ENCODE results near the gene SNTG2. TPM values are rescaled to one million over a fixed set of nuclear protein-coding genes. Genes with fewer than 3 reads are reported as not detected.
"Not testable (repeated sequence)": the region's sequence is repeated elsewhere in the genome, so short reads cannot be mapped to it uniquely, and the experiment has no call there.

SNTG2 gene
- total RNA-seq, 1 donor from 2014 or later: 0.17 TPM

DNA sequence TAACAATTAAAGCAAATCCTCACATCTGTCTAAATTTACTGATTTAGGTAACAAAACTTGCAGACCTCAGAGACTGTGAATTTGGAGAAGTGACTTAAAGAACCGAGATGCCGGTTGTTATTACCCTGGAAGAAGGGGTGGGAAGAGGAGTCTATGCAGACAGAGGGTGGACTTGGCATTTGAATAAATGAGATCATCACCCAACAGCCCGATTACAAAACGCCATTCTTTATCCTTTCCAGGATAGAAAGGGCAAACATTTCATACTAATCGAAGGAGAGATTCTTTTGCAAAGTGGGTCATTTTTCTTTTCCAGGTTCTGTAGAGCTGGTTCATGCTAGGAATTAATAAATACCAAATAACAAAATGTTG, 389.5 kb downstream of the SNTG2 start:
- DNase-seq: no peak

DNA sequence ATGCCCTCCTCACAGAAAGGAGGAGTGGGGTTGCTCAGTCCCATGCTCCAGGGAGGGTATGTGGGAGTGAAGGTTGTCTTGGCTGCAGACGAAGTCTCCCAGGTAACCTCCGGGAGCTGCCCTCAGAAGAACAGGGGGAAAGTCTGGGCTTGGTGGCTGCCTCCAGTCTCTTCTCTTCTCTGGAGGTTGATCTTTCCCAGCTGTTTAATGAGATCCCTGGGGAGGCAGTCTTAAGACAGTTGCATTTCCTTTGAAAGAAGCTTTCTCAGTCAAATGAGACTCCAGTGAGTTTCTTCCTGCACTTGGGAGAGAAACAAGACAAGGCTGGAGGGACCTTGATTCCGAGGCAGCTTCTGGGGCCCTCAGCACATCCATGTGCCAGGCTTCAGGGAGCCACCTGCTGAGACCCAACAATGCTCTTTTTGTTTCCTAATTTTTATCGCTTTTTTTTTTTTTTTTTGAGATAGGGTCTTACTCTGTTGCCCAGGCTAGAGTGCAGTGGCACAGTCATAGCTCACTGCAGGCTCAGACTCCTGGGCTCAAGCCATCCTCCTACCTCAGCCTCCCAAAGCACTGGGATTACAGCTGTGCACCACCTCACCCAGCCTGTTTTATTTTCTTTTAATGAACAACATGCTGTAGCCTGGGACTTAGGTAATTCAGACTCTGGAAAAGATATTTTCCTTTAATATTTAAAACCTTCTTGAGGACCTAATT, 390.9 kb downstream of the SNTG2 start:
- DNase-seq: no peak

DNA sequence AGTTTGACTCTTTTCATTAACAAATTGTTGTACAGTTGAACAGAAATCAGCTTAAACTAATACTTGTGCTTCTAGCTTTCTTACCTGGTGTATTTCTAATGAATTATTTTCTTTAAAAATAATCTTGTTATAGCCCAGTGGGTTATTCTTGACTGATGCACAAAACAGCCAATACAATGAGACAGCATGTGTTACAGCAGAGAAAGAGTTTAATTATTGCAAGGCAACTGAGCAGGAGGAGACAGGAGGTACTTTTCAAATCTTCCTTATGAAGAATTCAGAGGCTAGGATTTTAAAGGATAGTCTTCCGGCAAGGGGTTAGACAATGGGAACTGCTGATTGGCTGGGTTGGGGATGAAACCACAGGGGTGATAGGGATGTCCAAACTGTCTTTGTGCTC, 398.1 kb downstream of the SNTG2 start:
- no peak for DNase-seq

DNA sequence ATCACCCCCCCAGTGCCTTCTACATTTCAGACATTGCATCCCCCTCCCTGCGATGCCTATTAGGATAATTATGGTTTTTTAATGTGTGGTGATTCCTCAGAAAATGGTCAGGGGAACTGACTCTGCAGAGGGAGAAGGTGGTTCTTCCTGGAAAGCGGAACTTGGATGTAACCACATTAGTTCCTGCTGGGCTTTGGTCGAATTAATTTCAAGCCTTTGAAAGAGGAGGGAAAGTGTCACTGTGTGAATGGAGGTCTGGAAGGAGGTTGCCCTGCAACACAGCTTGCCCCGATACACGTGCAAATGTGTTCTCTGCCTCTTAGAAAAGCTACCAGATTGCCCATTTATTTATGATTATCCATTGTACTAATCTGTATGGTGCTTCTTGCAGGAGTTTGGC, 399.5 kb downstream of the SNTG2 start:
- DNase-seq: no peak

DNA sequence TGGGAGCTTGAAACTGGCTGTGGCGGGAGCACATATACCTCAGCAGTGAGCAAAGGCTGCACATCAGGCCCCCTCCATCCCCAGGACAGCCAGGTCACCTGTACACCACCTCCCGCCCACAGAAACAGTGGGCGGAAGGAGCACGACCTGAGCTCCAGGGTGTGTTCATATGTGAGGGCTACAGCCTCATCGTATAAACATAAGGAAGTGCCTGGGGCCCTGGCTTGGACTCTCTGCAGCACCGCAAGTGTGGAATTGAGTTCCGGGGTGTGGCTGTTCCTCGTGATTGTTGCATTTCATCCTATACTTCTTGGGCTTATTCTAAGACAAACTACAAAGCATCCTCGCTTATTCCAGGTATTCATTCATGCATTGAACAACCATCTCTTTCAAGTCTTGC, 402.5 kb downstream of the SNTG2 start:
- no peak for DNase-seq

DNA sequence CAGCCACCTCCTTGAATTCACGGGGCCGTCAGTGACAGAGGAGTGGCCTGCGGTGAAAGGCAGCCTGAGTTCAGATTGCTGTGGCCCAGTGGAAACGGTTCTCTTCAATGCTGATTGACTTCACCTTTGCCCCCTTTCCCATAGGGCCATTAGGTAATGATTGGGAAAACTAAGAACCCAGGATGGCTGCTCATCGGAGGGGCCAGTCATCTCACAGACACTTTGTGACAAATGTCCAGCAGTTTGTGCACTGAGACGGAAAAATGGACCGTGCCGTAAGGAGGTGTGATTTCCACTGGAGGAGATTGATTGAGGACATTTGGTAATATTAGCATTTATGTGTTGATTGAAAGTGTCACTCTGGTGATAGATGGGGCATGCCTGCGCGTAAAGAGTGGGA, 402.9 kb downstream of the SNTG2 start:
- no peak for DNase-seq

DNA sequence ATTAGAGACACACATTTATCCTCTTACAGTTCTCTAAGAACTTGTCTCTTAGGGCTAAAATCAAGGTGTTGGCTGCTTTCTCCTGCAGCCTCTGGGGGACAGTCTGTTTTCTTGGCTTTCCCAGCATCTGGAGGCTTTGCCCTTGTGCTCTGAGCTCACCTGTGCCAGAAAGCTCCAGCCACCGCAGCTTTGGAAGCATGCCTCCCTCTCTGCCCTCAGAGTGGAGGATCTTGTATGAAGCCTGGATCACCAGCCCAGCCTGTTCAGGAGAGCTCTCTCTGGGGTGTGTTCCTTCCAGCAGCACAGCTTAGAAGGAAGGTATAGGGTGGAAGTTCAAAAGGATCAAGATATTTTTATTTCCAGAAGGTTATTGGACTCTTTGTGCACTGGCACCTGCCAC, 409.5 kb downstream of the SNTG2 start:
- DNase-seq: no peak

DNA sequence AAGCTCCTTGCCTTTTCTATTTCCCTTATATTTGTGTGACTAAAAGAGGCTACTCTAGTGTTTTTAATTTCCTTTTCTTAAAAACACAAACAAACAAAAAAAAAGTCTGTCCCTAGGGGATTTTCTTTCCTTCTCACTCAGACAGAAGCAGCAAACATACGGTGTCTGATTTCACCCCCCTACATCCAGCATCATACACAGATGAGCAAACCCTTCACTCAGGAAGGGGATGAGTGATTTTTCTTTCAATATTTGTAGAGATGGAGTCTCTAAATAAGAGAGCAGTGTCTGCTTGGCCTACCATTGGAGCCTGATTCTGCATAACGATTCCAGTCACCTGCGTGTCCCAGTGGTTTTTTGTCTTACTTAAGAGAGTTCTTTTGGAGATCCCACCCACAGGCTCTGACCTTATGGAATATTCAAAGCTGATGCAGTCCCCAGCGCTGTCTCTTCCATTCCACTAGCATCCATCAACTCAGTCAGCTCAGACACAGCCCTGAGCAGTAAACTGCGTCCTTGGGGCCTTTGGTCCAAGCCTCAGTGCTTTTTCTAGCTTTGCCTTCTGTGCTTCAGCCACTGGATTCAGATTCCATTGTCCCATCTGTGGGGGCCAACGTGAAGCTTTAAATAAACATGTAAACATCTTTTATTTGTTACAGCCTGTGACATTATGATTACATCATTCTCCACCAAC, 410.1 kb downstream of the SNTG2 start:
- no peak for DNase-seq

DNA sequence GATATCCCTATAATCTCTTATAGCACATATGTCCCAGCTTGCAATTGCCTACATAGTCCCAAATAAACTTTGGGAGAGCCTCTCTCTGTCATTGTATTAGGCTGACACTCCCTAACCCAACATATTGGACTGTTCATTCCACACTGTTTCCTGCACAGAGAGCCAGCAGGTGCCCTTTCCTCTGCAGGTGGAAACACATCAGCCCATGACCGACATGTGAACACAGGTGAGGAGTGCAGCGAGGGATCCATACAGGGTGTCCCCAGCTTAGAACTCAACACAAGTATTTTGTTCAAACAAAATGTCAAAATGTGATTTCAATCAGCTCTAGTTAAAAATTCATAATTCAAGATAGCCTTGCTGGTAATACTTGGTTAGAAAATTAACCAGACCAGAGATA, 412.7 kb downstream of the SNTG2 start:
- DNase-seq: no peak

DNA sequence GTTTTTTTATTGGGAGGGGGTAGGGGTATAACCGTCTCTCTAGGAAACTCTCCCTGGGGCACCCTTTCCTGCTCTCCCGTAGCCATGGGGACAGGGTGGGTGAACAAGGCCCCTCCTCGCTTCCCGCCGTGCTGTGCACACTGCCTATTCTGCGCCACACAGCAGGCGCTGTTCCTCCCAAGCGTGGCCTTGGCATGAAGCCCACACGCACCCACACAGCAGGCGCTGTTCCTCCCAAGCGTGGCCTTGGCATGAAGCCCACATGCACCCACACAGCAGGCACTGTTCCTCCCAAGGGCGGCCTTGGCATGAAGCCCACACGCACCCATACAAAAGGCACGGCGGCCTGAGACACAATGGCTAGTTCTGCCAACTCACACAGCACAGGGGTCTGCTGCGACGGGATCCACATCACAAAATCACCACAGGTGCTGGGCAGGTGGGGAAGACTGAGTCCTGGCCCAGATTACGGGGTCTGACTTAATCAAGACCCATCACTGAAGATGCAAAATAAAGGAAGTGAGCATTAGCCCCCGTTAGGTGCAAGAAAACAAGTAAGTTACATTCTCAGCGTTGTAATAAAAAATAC, 416.0 kb downstream of the SNTG2 start:
- no peak for DNase-seq

DNA sequence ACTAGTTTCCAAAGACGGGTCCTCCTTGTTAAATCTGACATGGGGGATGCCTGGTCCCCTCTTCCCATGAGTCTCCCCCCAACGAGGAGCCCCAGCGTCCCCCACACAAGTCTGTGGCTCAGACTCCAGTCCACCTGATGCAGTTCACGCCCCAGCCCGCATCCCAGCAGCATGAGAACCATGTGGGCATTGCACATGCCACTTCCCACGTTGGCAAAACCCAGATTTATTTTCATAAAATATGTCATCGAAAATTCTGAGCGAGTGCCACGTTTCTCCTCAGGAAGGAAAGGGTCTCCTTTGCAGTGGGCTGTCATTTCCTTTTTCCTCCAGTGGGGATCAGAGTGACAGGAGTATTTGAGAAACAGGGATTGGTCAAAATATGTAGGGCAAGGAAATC, 417.0 kb downstream of the SNTG2 start:
- no peak for DNase-seq

DNA sequence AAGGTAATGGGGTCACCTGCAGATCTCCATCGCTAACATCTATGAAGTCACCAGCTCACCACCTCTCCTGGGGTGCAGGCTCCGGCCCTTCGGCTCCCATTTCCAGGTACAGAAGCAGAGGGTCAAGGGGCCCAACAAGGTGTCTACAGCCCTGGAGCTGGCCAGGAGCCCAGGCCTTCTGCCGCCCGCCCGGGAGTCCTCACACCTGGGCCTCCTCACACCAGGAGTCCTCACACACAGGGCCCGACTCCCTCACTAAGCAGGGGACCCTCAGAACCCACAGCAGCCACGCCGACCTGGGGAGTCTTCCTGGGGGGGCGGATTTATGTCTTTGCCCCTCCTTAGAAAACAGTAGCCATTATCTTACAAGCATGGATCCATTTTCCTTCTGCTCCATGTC, 419.3 kb downstream of the SNTG2 start:
- no peak for DNase-seq

DNA sequence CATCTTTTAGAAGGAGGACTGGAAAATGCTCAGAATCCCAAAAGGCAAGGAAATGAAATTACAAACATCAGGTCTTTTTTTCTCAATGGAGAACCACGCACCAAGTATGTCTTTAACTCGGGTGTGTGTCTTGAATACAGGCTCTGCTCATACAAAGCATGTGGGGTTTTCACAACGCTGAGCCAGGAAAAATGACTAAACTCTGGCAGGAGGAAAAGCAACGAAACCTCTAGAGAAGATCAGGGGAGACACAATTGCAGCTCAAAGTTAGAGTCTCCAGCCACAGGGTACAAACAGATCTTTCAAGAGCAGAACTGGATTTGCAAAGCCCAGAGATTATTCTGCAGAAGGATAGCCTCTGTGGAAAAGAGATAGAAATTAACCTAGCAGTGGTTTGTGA, 419.8 kb downstream of the SNTG2 start:
- no peak for DNase-seq

DNA sequence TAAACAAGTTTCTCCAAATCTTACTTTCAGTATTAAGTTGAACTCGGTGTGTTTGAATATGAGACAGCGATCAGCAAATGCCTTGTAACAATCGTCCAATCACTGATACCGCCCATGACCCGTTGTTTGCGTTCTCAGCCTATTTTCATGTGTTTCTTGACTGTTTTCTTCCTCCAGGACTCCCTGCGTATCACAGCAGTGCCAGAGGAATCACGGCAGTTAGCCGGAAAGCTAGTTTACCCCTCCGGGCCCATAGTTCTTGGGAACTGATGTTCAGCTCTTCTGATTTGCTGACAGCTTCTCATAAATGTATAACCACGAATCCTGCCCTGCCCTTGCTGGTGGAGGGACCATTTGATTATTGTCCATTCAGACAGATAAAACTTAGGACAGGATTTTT, 420.4 kb downstream of the SNTG2 start:
- no peak for DNase-seq

DNA sequence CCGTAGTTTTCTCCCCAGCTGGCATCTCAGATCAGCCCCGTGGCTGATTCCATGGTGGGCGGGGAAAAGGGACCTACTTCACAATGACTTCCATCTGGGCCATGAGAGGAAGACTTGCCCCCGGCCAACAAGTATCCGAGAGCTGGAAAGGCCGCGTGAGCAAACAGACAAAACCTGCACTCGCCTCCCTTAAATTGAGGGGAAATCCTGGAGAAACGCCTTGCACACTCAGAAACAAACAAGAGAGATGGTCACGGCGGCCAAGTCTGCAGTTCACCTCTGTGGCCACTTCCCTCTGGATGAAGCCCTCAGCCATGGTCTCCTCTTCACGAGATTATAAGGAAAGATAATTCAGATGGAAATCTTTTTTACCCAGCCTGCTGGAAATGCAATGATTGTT, 423.2 kb downstream of the SNTG2 start:
- no peak for DNase-seq

DNA sequence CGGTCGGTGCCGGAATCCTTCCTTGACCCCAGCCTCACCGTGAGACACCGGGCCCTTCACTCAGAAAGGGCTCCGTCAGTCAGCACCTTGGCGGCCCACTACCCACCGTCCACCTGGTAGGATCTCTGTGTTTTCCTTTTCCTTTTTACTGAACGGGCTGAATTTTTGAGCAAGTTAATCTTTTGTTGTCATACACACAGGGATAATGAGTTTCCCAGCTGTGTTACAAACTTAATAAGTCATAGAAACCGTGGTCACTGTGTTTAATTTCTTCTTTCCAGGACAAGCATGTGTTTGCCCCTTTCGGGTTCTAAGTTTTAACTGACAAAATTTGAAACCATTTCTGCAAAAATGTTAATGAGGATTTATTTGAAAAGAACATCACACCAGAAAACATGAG, 423.6 kb downstream of the SNTG2 start:
- no peak for DNase-seq

DNA sequence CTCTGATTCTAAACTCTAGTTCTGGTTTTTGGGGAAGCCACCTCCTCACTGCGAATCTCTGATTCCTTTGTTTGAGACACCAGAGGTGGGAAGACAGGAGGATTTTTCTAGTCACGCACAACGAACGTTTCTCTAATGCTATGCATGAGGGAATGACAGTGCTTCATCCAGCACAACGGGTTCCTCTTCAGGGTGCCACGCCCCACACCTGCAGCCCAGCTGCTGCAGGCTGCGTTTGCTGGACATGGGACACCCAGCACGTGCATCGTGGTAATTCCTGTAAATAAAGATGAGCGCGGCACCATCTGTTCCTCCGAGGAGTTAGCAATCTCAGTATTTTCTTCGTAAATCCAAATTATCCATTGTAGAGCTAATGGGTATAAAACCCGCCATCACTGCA, 425.1 kb downstream of the SNTG2 start:
- no peak for DNase-seq

DNA sequence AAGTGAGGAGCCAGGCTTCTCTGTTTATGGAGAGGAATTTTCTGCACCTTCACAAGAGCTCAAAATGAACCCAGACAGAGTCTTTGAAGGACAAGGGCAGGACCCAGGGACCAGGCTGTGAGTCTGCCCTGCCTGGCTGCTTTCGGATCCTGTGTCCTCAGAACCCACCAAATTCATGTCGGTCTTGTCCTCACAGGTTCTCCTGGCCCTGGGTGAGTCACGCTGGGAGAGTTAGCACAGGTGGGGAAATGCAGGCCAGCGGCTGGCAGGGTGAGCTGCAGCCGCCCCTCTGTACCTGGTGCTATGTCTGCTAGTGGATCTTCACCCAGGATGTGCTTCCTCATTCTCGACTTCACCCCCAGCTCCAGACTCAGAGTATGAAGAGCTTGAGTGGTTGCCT, 426.8 kb downstream of the SNTG2 start:
- DNase-seq: no peak

DNA sequence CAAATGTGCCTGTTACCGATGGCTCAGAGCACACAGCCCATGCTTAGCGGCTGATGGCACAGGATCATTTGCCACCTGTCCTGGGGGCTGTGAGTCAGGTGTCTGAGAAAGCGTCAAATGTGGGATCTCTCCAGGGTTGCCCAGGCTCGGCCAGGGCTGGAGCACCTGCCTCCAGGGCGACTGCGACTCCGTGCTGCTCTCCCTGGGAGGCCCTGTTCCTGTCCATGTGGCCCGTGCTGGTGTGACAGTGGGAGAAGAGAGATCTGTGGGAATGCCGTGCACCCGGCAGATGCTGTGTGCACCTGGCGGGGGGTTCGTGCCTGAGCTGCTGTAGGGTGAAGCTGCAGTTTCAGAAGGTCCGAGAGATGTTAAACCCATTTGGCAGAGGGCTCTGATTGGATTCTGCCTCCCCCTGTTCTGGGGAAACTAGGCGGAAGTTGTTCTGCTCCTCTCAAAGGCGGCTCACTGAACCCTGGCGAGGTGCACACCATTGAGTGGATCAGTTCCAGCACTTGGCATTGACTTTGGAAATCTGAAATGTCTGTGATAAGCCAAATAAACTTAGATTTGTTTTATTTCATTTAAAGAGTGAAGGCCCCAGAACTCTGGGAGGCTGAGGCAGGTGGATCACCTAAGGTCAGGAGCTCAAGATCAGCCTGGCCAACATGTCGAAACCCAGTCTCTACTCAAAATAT, 428.0 kb downstream of the SNTG2 start:
- DNase-seq: no peak

DNA sequence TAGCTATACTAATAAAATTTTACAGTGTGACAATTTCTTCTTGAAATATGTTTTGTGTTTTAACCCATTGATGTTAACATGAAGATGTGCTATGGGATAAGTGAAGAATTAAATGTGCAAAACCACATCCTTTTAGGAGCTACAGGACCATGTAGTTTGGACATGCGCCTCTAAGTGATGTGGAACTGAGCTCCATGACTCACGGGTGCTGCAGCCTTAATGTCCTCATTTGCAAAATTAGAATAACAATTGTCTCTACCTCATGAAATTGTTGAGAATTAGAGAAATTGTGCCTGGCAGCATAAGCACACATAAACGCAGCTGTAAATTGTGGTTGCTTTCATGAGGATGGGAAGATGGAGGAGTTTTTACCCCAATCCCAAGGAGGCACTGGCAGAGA, 431.0 kb downstream of the SNTG2 start:
- DNase-seq: no peak

DNA sequence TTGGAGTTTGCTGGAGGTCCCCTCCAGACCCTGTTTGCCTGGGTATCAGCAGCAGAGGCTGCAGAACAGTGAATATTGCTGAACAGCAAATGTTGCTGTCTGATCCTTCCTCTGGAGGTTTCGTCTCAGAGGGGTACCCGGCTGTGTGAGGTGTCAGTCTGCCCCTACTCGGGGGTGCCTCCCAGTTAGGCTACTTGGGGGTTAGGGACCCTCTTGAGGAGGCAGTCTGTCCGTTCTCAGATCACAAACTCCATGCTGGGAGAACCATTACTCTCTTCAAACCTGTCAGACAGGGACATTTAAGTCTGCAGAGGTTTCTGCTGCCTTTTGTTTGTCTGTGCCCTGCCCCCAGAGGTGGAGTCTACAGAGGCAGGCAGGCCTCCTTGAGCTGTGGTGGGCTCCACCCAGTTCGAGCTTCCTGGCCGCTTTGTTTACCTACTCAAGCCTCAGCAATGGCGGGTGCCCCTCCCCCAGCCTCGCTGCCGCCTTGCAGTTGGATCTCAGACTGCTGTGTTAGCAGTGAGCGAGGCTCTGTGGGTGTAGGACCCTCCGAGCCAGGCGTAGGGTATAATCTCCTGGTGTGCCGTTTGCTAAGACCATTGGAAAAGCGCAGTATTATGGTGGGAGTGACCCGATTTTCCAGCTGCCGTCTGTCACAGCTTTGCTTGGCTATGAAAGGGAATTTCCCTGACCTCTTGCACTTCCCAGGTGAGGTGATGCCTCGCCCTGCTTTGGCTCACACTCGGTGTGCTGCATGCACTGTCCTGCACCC, 437.5 kb downstream of the SNTG2 start:
- DNase-seq: not testable (repeated sequence)

DNA sequence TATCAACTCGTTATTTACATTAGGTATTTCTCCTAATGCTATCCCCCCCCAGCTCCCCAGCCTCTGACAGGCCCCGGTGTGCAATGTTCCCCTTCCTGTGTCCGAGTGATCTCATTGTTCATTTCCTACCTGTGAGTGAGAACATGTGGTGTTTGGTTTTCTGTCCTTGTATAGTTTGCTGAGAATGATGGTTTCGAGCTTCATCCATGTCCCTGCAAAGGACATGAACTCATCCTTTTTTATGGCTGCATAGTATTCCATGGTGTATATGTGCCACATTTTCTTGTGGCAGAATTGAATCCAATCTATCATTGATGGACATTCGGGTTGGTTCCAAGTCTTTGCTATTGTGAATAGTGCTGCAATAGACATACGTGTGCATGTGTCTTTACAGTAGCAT, 439.5 kb downstream of the SNTG2 start:
- DNase-seq: not testable (repeated sequence)

DNA sequence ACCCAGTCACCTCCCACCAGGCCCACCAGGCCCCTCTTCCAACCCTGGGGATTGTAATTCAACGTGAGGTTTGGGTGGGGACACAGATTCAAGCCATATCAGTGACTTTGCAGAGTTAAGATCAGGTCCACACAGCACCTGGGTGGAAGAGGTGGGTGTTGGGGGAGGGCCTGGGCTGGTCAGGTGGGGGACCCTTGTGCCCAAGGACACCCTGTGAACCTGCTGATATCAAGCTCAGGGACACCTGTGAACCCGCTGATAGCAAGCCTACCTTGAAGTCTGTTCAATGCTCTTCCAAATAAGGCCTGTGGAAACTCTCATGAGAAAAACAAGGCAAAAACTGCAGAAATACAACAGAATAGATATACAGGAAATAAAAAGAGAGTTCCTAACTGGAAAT, 442.7 kb downstream of the SNTG2 start:
- DNase-seq: no peak

All from dermis blood vessel endothelial cell (primary cell).